Measurements from ENCODE around the gene FXYD7. TPM values are rescaled to one million over a fixed set of nuclear protein-coding genes. Genes with fewer than 3 reads are reported as not detected.

Gene FXYD7
- total and polyA plus RNA-seq, 9 donors: 0.30 to 2.8 (median 0.80) TPM; not detected in 2

- WGBS, 3 donors: 56 to 66% (median 56%) methylated on average over 8 of the region's 8 CpGs
- Histone ChIP-seq H3K27me3 (no peaks in the 10 kb centered on the region), H3K36me3 (no peaks in the 10 kb centered on the region), H3K27ac (no peak overlapping the region), H3K9me3 (no peaks in the 10 kb centered on the region), H3K4me1 (ENCODE audit: insufficient read depth) (no peaks in the 10 kb centered on the region), H3K4me3 (no peak overlapping the region)
- TF ChIP-seq EP300 (IDR thresholded peaks at IDR 0.05) (no peak), POLR2A (IDR thresholded peaks at IDR 0.05) (no peak)
- TF ChIP-seq, protein P1, sequence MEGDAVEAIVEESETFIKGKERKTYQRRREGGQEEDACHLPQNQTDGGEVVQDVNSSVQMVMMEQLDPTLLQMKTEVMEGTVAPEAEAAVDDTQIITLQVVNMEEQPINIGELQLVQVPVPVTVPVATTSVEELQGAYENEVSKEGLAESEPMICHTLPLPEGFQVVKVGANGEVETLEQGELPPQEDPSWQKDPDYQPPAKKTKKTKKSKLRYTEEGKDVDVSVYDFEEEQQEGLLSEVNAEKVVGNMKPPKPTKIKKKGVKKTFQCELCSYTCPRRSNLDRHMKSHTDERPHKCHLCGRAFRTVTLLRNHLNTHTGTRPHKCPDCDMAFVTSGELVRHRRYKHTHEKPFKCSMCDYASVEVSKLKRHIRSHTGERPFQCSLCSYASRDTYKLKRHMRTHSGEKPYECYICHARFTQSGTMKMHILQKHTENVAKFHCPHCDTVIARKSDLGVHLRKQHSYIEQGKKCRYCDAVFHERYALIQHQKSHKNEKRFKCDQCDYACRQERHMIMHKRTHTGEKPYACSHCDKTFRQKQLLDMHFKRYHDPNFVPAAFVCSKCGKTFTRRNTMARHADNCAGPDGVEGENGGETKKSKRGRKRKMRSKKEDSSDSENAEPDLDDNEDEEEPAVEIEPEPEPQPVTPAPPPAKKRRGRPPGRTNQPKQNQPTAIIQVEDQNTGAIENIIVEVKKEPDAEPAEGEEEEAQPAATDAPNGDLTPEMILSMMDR (IDR thresholded peaks at IDR 0.05): no peak
- no peak for DNase-seq
- intact Hi-C loops (cut with DNase I): loop anchor here in 1 of 4 donors (10.0 kb wide), 1 partner anchor 121 kb away; no protein-coding TSS in a partner anchor
Measured at GRCh38 chr19:35095667-35096368, 47.2 kb upstream of the FXYD7 start.

DNA sequence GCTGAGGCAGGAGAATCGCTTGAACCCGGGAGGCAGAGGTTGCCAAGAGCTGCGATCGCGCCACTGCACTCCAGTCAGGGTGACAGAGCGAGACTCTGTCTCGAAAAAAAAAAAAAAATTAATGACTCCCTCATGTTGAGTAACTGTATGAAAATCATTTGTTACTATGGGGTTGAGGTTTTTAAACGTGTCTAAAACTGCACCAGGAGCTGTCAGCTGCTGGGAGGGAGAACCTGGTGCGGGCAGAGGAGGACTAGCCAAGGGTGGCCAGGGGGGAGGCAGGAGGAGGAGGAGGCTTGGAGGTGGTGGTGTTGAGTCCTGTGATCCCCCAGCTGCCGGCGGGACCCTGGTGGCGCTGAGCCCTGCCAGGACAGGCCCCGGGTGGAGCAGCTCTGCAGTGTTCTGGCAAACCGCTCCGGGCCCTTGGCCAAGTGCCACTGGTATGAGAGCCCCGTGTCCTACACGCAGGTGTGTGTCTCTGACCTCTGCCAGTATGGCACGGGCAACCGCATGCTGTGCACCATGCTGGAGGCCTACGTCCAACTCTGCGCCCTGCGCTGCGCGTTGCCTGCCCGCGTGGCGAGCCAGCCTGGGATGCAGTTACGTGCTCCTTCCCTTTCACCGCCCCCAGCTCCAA is 44.5 kb upstream of the FXYD7 start:
- 70 to 75% (median 74%) methylated on average over 29 of the region's 29 CpGs for WGBS, 3 donors
- Histone ChIP-seq H3K9me3 (no peaks in the 10 kb centered on the region), H3K36me3 (no peaks in the 10 kb centered on the region), H3K27ac (no peak overlapping the region), H3K4me1 (ENCODE audit: insufficient read depth) (no peaks in the 10 kb centered on the region), H3K4me3 (no peak overlapping the region), H3K27me3 (no peaks in the 10 kb centered on the region)
- intact Hi-C loops (cut with DNase I): loop anchor here in 1 of 4 donors (10.0 kb wide), 1 partner anchor 124 kb away; no protein-coding TSS in a partner anchor
- no peak for DNase-seq
- no peak for TF ChIP-seq POLR2A (IDR thresholded peaks at IDR 0.05)
- TF ChIP-seq EP300 (IDR thresholded peaks at IDR 0.05): no peak
- TF ChIP-seq, protein P1 (IDR thresholded peaks at IDR 0.05): no peak

GRCh38 chr19:35099155-35099896 is 43.7 kb upstream of the FXYD7 start:
- Histone ChIP-seq H3K36me3 (no peaks in the 10 kb centered on the region), H3K9me3 (no peaks in the 10 kb centered on the region), H3K27ac (no peak overlapping the region), H3K4me3 (no peak overlapping the region), H3K4me1 (ENCODE audit: insufficient read depth) (no peaks in the 10 kb centered on the region), H3K27me3 (no peaks in the 10 kb centered on the region)
- no peak for DNase-seq
- WGBS, 3 donors: 79 to 82% (median 81%) methylated on average over 21 of the region's 21 CpGs
- intact Hi-C loops (cut with DNase I): loop anchor here in 1 of 4 donors (10.0 kb wide), 1 partner anchor 125 kb away; no protein-coding TSS in a partner anchor
- TF ChIP-seq POLR2A (IDR thresholded peaks at IDR 0.05) (no peak), EP300 (IDR thresholded peaks at IDR 0.05) (no peak)
- TF ChIP-seq, protein P1 (IDR thresholded peaks at IDR 0.05): no peak

DNA sequence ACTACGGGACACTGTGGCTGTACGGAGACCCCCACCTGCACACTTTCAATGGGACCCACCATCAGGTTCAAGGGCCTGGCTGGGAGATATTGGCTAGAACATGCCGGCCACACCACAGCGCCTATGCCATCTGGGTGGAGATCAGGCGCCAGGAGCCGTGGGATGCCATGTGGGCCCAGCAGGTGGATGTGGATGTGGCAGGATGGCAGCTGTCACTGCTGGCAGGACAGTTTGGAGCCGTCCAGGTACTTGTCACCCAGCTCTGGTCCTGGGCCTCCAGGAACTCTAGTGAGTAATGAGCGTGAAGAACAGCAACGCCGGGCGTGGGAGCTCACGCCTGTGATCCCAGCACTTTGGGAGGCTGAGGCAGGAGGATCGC is 43.2 kb upstream of the FXYD7 start:
- WGBS, 3 donors: 89 to 95% (median 92%) methylated on average over 13 of the region's 13 CpGs
- no peaks in the 10 kb centered on the region for H3K9me3 ChIP-seq
- H3K27me3 ChIP-seq: no peaks in the 10 kb centered on the region
- no peak overlapping the region for H3K4me3 ChIP-seq
- H3K27ac ChIP-seq: no peak overlapping the region
- no peaks in the 10 kb centered on the region for H3K36me3 ChIP-seq
- H3K4me1 ChIP-seq (ENCODE audit: insufficient read depth): no peaks in the 10 kb centered on the region
- no peak for DNase-seq
- intact Hi-C loops (cut with DNase I): loop anchor here in 1 of 4 donors (10.0 kb wide), 1 partner anchor 125 kb away; no protein-coding TSS in a partner anchor
- TF ChIP-seq POLR2A (IDR thresholded peaks at IDR 0.05) (no peak), EP300 (IDR thresholded peaks at IDR 0.05) (no peak)
- TF ChIP-seq, protein P1 (IDR thresholded peaks at IDR 0.05): no peak
